GM12891 (cell line): ENCODE data around the gene CCNA2.

Experiments used
- PAX5 ChIP-seq: IDR thresholded peaks from 2 replicates; pipeline ENCODE4 v1.6.1; 2011; ENCODE audit warnings: low read length, moderate library complexity, mild to moderate bottlenecking; ENCODE audit not compliant: insufficient read depth, severe bottlenecking
- POLR2A ChIP-seq: IDR thresholded peaks from 2 replicates; pipeline ENCODE4 v1.6.1; 2011; ENCODE audit warnings: low read depth, low read length, control low read depth
- POLR2AphosphoS5 ChIP-seq: IDR thresholded peaks from 2 replicates; pipeline ENCODE4 v1.6.1; 2011; ENCODE audit warnings: low read depth, low read length, control low read depth
- POU2F2 ChIP-seq: IDR thresholded peaks from 2 replicates; pipeline ENCODE4 v1.6.1; 2011; ENCODE audit warnings: low read depth, mild to moderate bottlenecking, control low read depth, low read length, moderate library complexity
- SPI1 ChIP-seq: IDR thresholded peaks from 2 replicates; pipeline ENCODE4 v1.6.1; 2011; ENCODE audit warnings: low read depth, low read length, control low read depth
- TAF1 ChIP-seq: IDR thresholded peaks from 2 replicates; pipeline ENCODE4 v1.6.1; 2011; ENCODE audit warnings: low read depth, low read length, control low read depth

DNA sequence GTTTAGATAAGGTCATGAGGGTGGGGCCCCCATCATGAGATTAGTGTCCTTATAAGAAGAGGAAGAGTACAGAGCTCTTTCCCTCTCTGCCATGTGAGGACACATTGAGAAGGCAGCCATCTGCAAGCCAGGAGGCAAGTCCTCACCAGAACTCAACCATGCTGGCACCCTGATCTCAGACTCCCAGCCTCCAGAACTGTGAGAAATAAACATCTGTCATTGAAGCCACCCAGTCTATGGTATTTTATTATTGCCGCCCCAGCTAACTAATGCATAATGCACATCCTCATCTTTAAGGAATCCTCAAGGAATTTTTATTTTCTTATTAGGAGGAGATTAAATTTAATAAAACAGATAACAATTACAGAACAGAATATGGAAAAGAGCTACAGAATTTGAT, 39.3 kb downstream of the CCNA2 start:
- TF ChIP-seq TAF1: no peak
- no peak for TF ChIP-seq POLR2AphosphoS5
- no peak for TF ChIP-seq POLR2A
- no peak for TF ChIP-seq PAX5
- TF ChIP-seq SPI1: no peak
- TF ChIP-seq POU2F2: no peak
